ENCODE measurements around the gene SST.

SST gene

GRCh38 chr3:187669675-187670504, at the start of gene SST:
Gene SST (minus strand): TSS chr3:187670394. CDS start chr3:187670291, 103 bp downstream.
- DNase-seq (ENCODE audit: low read depth in 2 of 2) = peak; percentile 11 to 14

- DNase-seq (ENCODE audit: low read depth in 2 of 2) = no peak
Observed at GRCh38 chr3:187719628-187720336, 49.6 kb upstream of the SST start.

- DNase-seq (ENCODE audit: low read depth in 2 of 2) = no peak
Observed at GRCh38 chr3:187718802-187719201, 48.6 kb upstream of the SST start.

- DNase-seq (ENCODE audit: low read depth in 2 of 2) = no peak
Observed at GRCh38 chr3:187717572-187717971, 47.4 kb upstream of the SST start.

GRCh38 chr3:187714404-187714979, 44.3 kb upstream of the SST start:
- DNase-seq (ENCODE audit: low read depth in 2 of 2) = peak in 1 of 2 experiments; percentile 52

- DNase-seq (ENCODE audit: low read depth in 2 of 2) = no peak
Observed at GRCh38 chr3:187713504-187713903, 43.3 kb upstream of the SST start.

- DNase-seq (ENCODE audit: low read depth in 2 of 2) = no peak
Observed at GRCh38 chr3:187709155-187709554, 39.0 kb upstream of the SST start.

- no peak for DNase-seq (ENCODE audit: low read depth in 2 of 2)
Observed at GRCh38 chr3:187708696-187709095, 38.5 kb upstream of the SST start.

- no peak for DNase-seq (ENCODE audit: low read depth in 2 of 2)
Observed at GRCh38 chr3:187706971-187707370, 36.8 kb upstream of the SST start.

GRCh38 chr3:187705164-187705563, 35.0 kb upstream of the SST start:
- DNase-seq (ENCODE audit: low read depth in 2 of 2) = no peak

GRCh38 chr3:187702507-187703033, 32.4 kb upstream of the SST start, which contains the start of gene RTP2:
Gene RTP2 (minus strand): TSS chr3:187702557. CDS start chr3:187702128, 429 bp downstream.
- DNase-seq (ENCODE audit: low read depth in 2 of 2) = no peak

GRCh38 chr3:187700249-187700648, 30.1 kb upstream of the SST start:
- no peak for DNase-seq (ENCODE audit: low read depth in 2 of 2)

- DNase-seq (ENCODE audit: low read depth in 2 of 2) = no peak
Observed at GRCh38 chr3:187698499-187699399, 28.6 kb upstream of the SST start.

- DNase-seq (ENCODE audit: low read depth in 2 of 2) = no peak
Observed at GRCh38 chr3:187696021-187696420, 25.8 kb upstream of the SST start.

GRCh38 chr3:187695449-187695848, 25.3 kb upstream of the SST start:
- DNase-seq (ENCODE audit: low read depth in 2 of 2) = no peak

GRCh38 chr3:187694801-187695200, 24.6 kb upstream of the SST start:
- DNase-seq (ENCODE audit: low read depth in 2 of 2) = no peak

- no peak for DNase-seq (ENCODE audit: low read depth in 2 of 2)
Observed at GRCh38 chr3:187693431-187693830, 23.2 kb upstream of the SST start.

- peak in 1 of 2 experiments; percentile 21 for DNase-seq (ENCODE audit: low read depth in 2 of 2)
Observed at GRCh38 chr3:187689984-187690383, 19.8 kb upstream of the SST start.

GRCh38 chr3:187686621-187687273, 16.6 kb upstream of the SST start:
- DNase-seq (ENCODE audit: low read depth in 2 of 2) = no peak

GRCh38 chr3:187685948-187686347, 15.8 kb upstream of the SST start:
- no peak for DNase-seq (ENCODE audit: low read depth in 2 of 2)

- DNase-seq (ENCODE audit: low read depth in 2 of 2) = no peak
Observed at GRCh38 chr3:187684880-187685279, 14.7 kb upstream of the SST start.

All from fibroblast of skin of left quadriceps (primary cell).